CD14-positive monocyte (primary cell): ENCODE data around the gene QSOX2. TPM values are rescaled to one million over a fixed set of nuclear protein-coding genes. Genes with fewer than 3 reads are reported as not detected.

Experiments
- DNase-seq, 3 donors: peaks; one replicate each; pipeline ENCODE4 v3.0.0-alpha.2; 2011 to 2022
- H2AFZ ChIP-seq: 2 replicates; pipeline ENCODE4 v1.6.0; 2012; ENCODE audit warnings: mild to moderate bottlenecking, low read depth, low read length, inconsistent platforms; ENCODE audit not compliant: insufficient read depth, poor library complexity, severe bottlenecking
- H3K27ac ChIP-seq, 2 donors: 1 replicate in 1 of 2; 2 replicates in 1 of 2; pipeline ENCODE4 v1.5.1; 2012 to 2013; ENCODE audit warnings: low read length in 2 of 2, control low read depth in 1 of 2, inconsistent platforms in 1 of 2, low read depth in 1 of 2, mild to moderate bottlenecking in 1 of 2
- H3K27me3 ChIP-seq, 2 donors: one replicate each; pipeline versions ENCODE4 v1.6.0 to v1.6.1; 2011 to 2013; ENCODE audit warnings: low read length in 2 of 2; ENCODE audit not compliant: control insufficient read depth in 2 of 2, insufficient read depth in 2 of 2
- H3K36me3 ChIP-seq, 2 donors: replicated peaks in 1 of 2; 1 replicate in 1 of 2; 2 replicates in 1 of 2; pipeline versions ENCODE4 v1.5.1 to v1.6.1; 2012 to 2013; ENCODE audit warnings: low read length in 2 of 2, control low read depth in 1 of 2, inconsistent platforms in 1 of 2, mild to moderate bottlenecking in 1 of 2; ENCODE audit not compliant: insufficient read depth in 2 of 2, control insufficient read depth in 1 of 2
- H3K4me1 ChIP-seq, 2 donors: 1 replicate in 1 of 2; 2 replicates in 1 of 2; pipeline versions ENCODE4 v1.5.1 to v1.6.1; 2012 to 2013; ENCODE audit warnings: low read length in 2 of 2, control low read depth in 1 of 2, inconsistent platforms in 1 of 2, mild to moderate bottlenecking in 1 of 2, moderate library complexity in 1 of 2; ENCODE audit not compliant: insufficient read depth in 2 of 2, control insufficient read depth in 1 of 2
- H3K4me2 ChIP-seq: replicated peaks from 2 replicates; pipeline ENCODE3; 2012; ENCODE audit warnings: low read length, moderate library complexity, mild to moderate bottlenecking; ENCODE audit not compliant: poor library complexity, severe bottlenecking; ENCODE audit errors: extremely low read depth
- H3K4me3 ChIP-seq, 3 experiments: fragments of 200-600 bp in 1 of 3; sonication (generic) in 1 of 3; replicated peaks in 1 of 3; 1 replicate in 2 of 3; 2 replicates in 1 of 3; pipeline ENCODE4 v1.5.1; 2011 to 2013; ENCODE audit warnings: low read length in 3 of 3, mild to moderate bottlenecking in 3 of 3, control low read depth in 2 of 3, low read depth in 2 of 3, inconsistent platforms in 1 of 3, moderate library complexity in 1 of 3
- H3K79me2 ChIP-seq: 2 replicates; pipeline ENCODE4 v1.6.0; 2012; ENCODE audit warnings: mild to moderate bottlenecking, control low read depth, inconsistent platforms, low read length, moderate library complexity; ENCODE audit not compliant: insufficient read depth
- H3K9ac ChIP-seq: 2 replicates; pipeline ENCODE4 v1.6.0; 2017; ENCODE audit warnings: low read length, mild to moderate bottlenecking; ENCODE audit not compliant: insufficient read depth, poor library complexity, severe bottlenecking
- H3K9me3 ChIP-seq, 2 donors: replicated peaks in 1 of 2; 1 replicate in 1 of 2; 2 replicates in 1 of 2; pipeline versions ENCODE4 v1.5.1 to v1.6.1; 2012 to 2013; ENCODE audit warnings: low read length in 2 of 2, control low read depth in 1 of 2; ENCODE audit not compliant: control insufficient read depth in 1 of 2, insufficient read depth in 1 of 2
- H4K20me1 ChIP-seq: 2 replicates; pipeline ENCODE4 v1.6.0; 2012; ENCODE audit warnings: mild to moderate bottlenecking, low read length, control low read depth, moderate library complexity; ENCODE audit not compliant: insufficient read depth
- H3K27ac Mint-ChIP-seq, 7 donors: one replicate each; pipeline ENCODE4 v1.8.0; 2020; ENCODE audit warnings: mild to moderate bottlenecking in 7 of 7, mixed read lengths in 7 of 7, moderate library complexity in 6 of 7, inconsistent platforms in 2 of 7
- H3K27me3 Mint-ChIP-seq, 3 donors: one replicate each; pipeline ENCODE4 v1.8.0; 2021 to 2022; ENCODE audit warnings: low read depth in 3 of 3, mild to moderate bottlenecking in 3 of 3, mixed read lengths in 3 of 3, moderate library complexity in 3 of 3, inconsistent platforms in 1 of 3
- H3K36me3 Mint-ChIP-seq, 2 donors: one replicate each; pipeline ENCODE4 v1.8.0; 2020; ENCODE audit warnings: mixed read lengths in 2 of 2, inconsistent platforms in 1 of 2, mild to moderate bottlenecking in 1 of 2
- H3K4me1 Mint-ChIP-seq: one replicate; pipeline ENCODE4 v1.8.0; 2020; ENCODE audit warnings: mild to moderate bottlenecking, mixed read lengths
- H3K4me3 Mint-ChIP-seq, 2 donors: one replicate each; pipeline ENCODE4 v1.8.0; 2020; ENCODE audit warnings: mild to moderate bottlenecking in 2 of 2, mixed read lengths in 2 of 2, moderate library complexity in 1 of 2
- H3K9me3 Mint-ChIP-seq, 7 donors: one replicate each; pipeline ENCODE4 v1.8.0; 2020 to 2022; ENCODE audit warnings: mixed read lengths in 7 of 7, mild to moderate bottlenecking in 6 of 7, moderate library complexity in 6 of 7, inconsistent platforms in 2 of 7
- WGBS: methylation state at CpG from one replicate; pipeline ENCODE4 v1.1.5; 2013; ENCODE audit warnings: missing lambda C conversion rate; ENCODE audit not compliant: insufficient coverage; 5-methylcytosine and 5-hydroxymethylcytosine counted together
- intact Hi-C, 2 donors: fragments of 100-400 bp; cut with micrococcal nuclease; formaldehyde crosslinking; loops; one replicate each; pipeline versions ENCODE4 v1.15.0 to v1.15.1; 2023
- polyA plus RNA-seq, 3 donors: library from polyadenylated mRNA; depleted of rRNA in 1 of 3; unstranded in 2 of 3; stranded (reverse) in 1 of 3; fragments of 300-500 nt in 2 of 3; fragments of >200 nt in 1 of 3; fragmentation: Illumina TruSeq in 2 of 3; gene quantifications; 1 replicate in 2 of 3; 2 replicates in 1 of 3; pipeline ENCODE4 v1.2.3, GENCODE V29; 2012 to 2021
- TF ChIP-seq, protein P1 (sequence below): fragments of 200-600 bp; IDR thresholded peaks from one replicate; pipeline ENCODE4 v1.8.0; 2022; ENCODE audit warnings: antibody characterized with exemption, mild to moderate bottlenecking

Gene QSOX2
- polyA plus RNA-seq, 3 donors, result 0.03 to 8.4 (median 0.17) TPM

DNA sequence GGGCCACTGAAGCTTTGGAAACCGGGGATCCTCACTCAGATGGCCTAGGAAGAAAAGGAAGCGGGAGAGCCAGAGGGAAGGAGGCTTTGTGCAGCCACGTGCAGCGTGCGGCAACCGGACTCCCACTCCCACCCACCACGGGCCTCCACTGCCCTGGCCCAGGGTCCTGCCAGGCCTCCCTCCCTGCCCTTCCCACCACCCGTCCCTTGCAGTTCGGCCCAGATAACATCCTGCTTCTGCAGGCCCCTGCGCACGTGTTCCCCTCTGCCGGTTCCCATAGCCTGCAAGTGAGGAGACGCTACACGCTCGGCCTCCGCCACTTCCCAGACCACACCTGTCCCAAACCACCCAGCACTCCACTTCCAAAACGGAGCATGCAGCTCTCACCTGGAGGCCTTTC, 36.4 kb downstream of the QSOX2 start:
- Mint-ChIP-seq H3K27ac (no peak overlapping the region), H3K9me3 (peaks cover 0 to 9% (median 3%) of the 10 kb centered on the region in 7 donors), H3K36me3 (peaks cover 41 to 42% of the 10 kb centered on the region in 2 donors), H3K4me1 (peaks cover 6% of the 10 kb centered on the region), H3K4me3 (no peak overlapping the region), H3K27me3 (peaks cover 11 to 22% (median 12%) of the 10 kb centered on the region in 3 donors)
- intact Hi-C loops, result no loop called here
- no peak overlapping the region for H3K9ac ChIP-seq
- peaks cover 11 to 28% of the 10 kb centered on the region in 2 donors for H3K36me3 ChIP-seq
- no peaks in the 10 kb centered on the region for H3K79me2 ChIP-seq
- no peaks in the 10 kb centered on the region for H3K4me1 ChIP-seq
- H3K27ac ChIP-seq, result no peak overlapping the region
- no peak for DNase-seq
- H4K20me1 ChIP-seq, result no peaks in the 10 kb centered on the region
- H3K27me3 ChIP-seq, result peaks cover 3 to 13% of the 10 kb centered on the region in 2 donors
- no peak overlapping the region for H3K4me3 ChIP-seq
- peaks cover 1 to 8% of the 10 kb centered on the region in 2 donors for H3K9me3 ChIP-seq
- WGBS, result 95% methylated on average over 13 of the region's 17 CpGs
- TF ChIP-seq, protein P1, sequence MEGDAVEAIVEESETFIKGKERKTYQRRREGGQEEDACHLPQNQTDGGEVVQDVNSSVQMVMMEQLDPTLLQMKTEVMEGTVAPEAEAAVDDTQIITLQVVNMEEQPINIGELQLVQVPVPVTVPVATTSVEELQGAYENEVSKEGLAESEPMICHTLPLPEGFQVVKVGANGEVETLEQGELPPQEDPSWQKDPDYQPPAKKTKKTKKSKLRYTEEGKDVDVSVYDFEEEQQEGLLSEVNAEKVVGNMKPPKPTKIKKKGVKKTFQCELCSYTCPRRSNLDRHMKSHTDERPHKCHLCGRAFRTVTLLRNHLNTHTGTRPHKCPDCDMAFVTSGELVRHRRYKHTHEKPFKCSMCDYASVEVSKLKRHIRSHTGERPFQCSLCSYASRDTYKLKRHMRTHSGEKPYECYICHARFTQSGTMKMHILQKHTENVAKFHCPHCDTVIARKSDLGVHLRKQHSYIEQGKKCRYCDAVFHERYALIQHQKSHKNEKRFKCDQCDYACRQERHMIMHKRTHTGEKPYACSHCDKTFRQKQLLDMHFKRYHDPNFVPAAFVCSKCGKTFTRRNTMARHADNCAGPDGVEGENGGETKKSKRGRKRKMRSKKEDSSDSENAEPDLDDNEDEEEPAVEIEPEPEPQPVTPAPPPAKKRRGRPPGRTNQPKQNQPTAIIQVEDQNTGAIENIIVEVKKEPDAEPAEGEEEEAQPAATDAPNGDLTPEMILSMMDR, result no peak
- no peak overlapping the region for H2AFZ ChIP-seq
- H3K4me2 ChIP-seq, result no peak overlapping the region

DNA sequence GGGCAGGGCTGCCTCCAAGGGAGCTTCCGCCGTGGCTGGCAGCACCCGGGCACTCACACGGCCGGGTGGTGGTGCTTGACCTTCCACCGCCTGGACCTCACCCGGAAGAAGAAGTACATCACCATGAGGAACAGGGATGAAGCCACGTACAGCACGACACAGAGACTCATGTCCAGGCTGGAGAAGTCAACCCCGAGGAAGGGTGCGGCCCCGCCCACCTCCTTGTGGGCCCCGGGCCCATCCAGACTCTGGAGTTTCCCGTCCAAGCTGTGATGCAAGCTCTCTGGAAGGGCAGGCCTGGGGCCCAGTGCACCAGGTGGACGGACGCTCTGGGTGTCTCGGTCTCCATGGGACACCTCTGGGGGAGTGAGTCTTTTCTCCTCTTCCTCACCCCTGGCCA, 36.9 kb downstream of the QSOX2 start:
- Histone ChIP-seq H3K36me3 (peaks cover 6 to 22% of the 10 kb centered on the region in 2 donors), H3K79me2 (no peaks in the 10 kb centered on the region), H2AFZ (no peak overlapping the region), H3K4me1 (no peaks in the 10 kb centered on the region), H3K4me2 (no peak overlapping the region), H3K27me3 (peaks cover 5 to 18% of the 10 kb centered on the region in 2 donors), H4K20me1 (no peaks in the 10 kb centered on the region), H3K4me3 (no peak overlapping the region), H3K27ac (no peak overlapping the region), H3K9me3 (peaks cover 3 to 7% of the 10 kb centered on the region in 2 donors), H3K9ac (no peak overlapping the region)
- peaks cover 16 to 27% (median 16%) of the 10 kb centered on the region in 3 donors for H3K27me3 Mint-ChIP-seq
- peaks cover 0 to 3% (median 1%) of the 10 kb centered on the region in 7 donors for H3K9me3 Mint-ChIP-seq
- H3K36me3 Mint-ChIP-seq, result peaks cover 36 to 38% of the 10 kb centered on the region in 2 donors
- peaks cover 6% of the 10 kb centered on the region for H3K4me1 Mint-ChIP-seq
- WGBS, result 94% methylated on average over 16 of the region's 17 CpGs
- intact Hi-C loops, result no loop called here
- TF ChIP-seq, protein P1, result no peak
- H3K27ac Mint-ChIP-seq, result no peak overlapping the region
- H3K4me3 Mint-ChIP-seq, result no peak overlapping the region
- DNase-seq, result no peak
